GM18858 (cell line): Measurements from ENCODE around the gene PDPK1.

Experiments
- ATAC-seq: cut with Tn5 transposase; IDR thresholded peaks from one replicate; pipeline ENCODE4 v1.9.1; 2021; ENCODE audit not compliant: unreplicated experiment

PDPK1 gene

GRCh38 chr16:2507052-2507659 lies 30.7 kb upstream of the PDPK1 start:
- ATAC-seq, result no peak

- no peak for ATAC-seq
Observed at GRCh38 chr16:2507665-2508064, 30.2 kb upstream of the PDPK1 start.

- ATAC-seq, result no peak
Observed at GRCh38 chr16:2508722-2509400, 29.0 kb upstream of the PDPK1 start.

- no peak for ATAC-seq
Observed at GRCh38 chr16:2511128-2511800, 26.6 kb upstream of the PDPK1 start.

GRCh38 chr16:2511996-2512734 lies 25.7 kb upstream of the PDPK1 start:
- ATAC-seq, result no peak

- no peak for ATAC-seq
Observed at GRCh38 chr16:2512735-2513404, 25.0 kb upstream of the PDPK1 start.

- ATAC-seq, result peak; percentile 67
Observed at GRCh38 chr16:2513405-2514332, 24.2 kb upstream of the PDPK1 start, which contains the start of gene ATP6V0C. ATP6V0C (plus strand) TSS chr16:2513952; CDS start chr16:2514104, 152 bp downstream.

- ATAC-seq, result no peak
Observed at GRCh38 chr16:2514333-2515179, 23.3 kb upstream of the PDPK1 start.

- no peak for ATAC-seq
Observed at GRCh38 chr16:2515180-2515851, 22.5 kb upstream of the PDPK1 start.

- ATAC-seq, result no peak
Observed at GRCh38 chr16:2516391-2517240, 21.2 kb upstream of the PDPK1 start.

GRCh38 chr16:2517954-2518605 lies 19.7 kb upstream of the PDPK1 start:
- ATAC-seq, result no peak

- no peak for ATAC-seq
Observed at GRCh38 chr16:2518823-2519710, 18.8 kb upstream of the PDPK1 start.

- no peak for ATAC-seq
Observed at GRCh38 chr16:2519711-2520080, 18.1 kb upstream of the PDPK1 start.

GRCh38 chr16:2520097-2520783 lies 17.6 kb upstream of the PDPK1 start, which contains the start of gene AMDHD2:
AMDHD2 (plus strand) TSS chr16:2520371; CDS start chr16:2520459, 88 bp downstream.
- ATAC-seq, result no peak

GRCh38 chr16:2520784-2521531 lies 16.9 kb upstream of the PDPK1 start:
- no peak for ATAC-seq
